GM23248 (cell line): ENCODE measurements around the gene SSR3. TPM values are rescaled to one million over a fixed set of nuclear protein-coding genes. Genes with fewer than 3 reads are reported as not detected.
A peak's percentile ranks its signal among the peaks of the same experiment; 100 is the strongest.

Source experiments
- DNase-seq: peaks from one replicate; pipeline ENCODE4 v3.0.0-alpha.2; 2015
- H2AFZ ChIP-seq: fragments of 200-600 bp; sonication (generic); 2 replicates; pipeline ENCODE4 v1.6.1; 2016; ENCODE audit warnings: antibody characterized with exemption
- H3F3A ChIP-seq: fragments of 200-600 bp; sonication (generic); 2 replicates; pipeline ENCODE4 v1.6.1; 2016; ENCODE audit warnings: mild to moderate bottlenecking, antibody characterized with exemption, mixed run types; ENCODE audit not compliant: insufficient read depth
- H3K27ac ChIP-seq: fragments of 200-600 bp; sonication (generic); 2 replicates; pipeline ENCODE4 v1.5.1; 2016; ENCODE audit warnings: mild to moderate bottlenecking
- H3K27me3 ChIP-seq: fragments of 200-600 bp; sonication (generic); replicated peaks from 2 replicates; pipeline ENCODE4 v1.6.1; 2016; ENCODE audit warnings: mild to moderate bottlenecking; ENCODE audit not compliant: insufficient read depth
- H3K36me3 ChIP-seq: fragments of 200-600 bp; sonication (generic); 2 replicates; pipeline ENCODE4 v1.6.1; 2016; ENCODE audit warnings: low read depth, mild to moderate bottlenecking
- H3K4me1 ChIP-seq: fragments of 200-600 bp; sonication (generic); 2 replicates; pipeline ENCODE4 v1.6.1; 2016; ENCODE audit warnings: mild to moderate bottlenecking; ENCODE audit not compliant: insufficient read depth
- H3K4me2 ChIP-seq: fragments of 200-600 bp; sonication (generic); one replicate; pipeline ENCODE4 v1.6.1; 2016; ENCODE audit warnings: mild to moderate bottlenecking; ENCODE audit not compliant: unreplicated experiment
- H3K4me3 ChIP-seq: fragments of 200-600 bp; sonication (generic); 2 replicates; pipeline ENCODE4 v1.5.1; 2016; ENCODE audit warnings: mild to moderate bottlenecking
- H3K79me2 ChIP-seq: fragments of 200-600 bp; sonication (generic); 2 replicates; pipeline ENCODE4 v1.6.1; 2016; ENCODE audit warnings: mild to moderate bottlenecking; ENCODE audit not compliant: insufficient read depth
- H3K9ac ChIP-seq: fragments of 200-600 bp; sonication (generic); 2 replicates; pipeline ENCODE4 v1.6.1; 2016; ENCODE audit warnings: mild to moderate bottlenecking
- H3K9me2 ChIP-seq: fragments of 200-600 bp; sonication (generic); 2 replicates; pipeline ENCODE4 v1.6.1; 2016; ENCODE audit warnings: mixed run types, mild to moderate bottlenecking, moderate library complexity; ENCODE audit not compliant: insufficient read depth
- H3K9me3 ChIP-seq: fragments of 200-600 bp; sonication (generic); one replicate; pipeline ENCODE4 v1.6.1; 2017; ENCODE audit warnings: low read depth
- H4K20me1 ChIP-seq: fragments of 200-600 bp; sonication (generic); 2 replicates; pipeline ENCODE4 v1.6.0; 2016; ENCODE audit not compliant: insufficient read depth
- EZH2 ChIP-seq: fragments of 200-600 bp; sonication (generic); IDR thresholded peaks from 2 replicates; pipeline ENCODE4 v1.6.1; 2018; ENCODE audit warnings: antibody characterized with exemption, mild to moderate bottlenecking; ENCODE audit not compliant: insufficient read depth, poor library complexity, severe bottlenecking
- EZH2phosphoT487 ChIP-seq: fragments of 200-600 bp; sonication (generic); IDR thresholded peaks from 2 replicates; pipeline ENCODE4 v1.6.1; 2018; ENCODE audit warnings: antibody characterized with exemption, moderate library complexity, mild to moderate bottlenecking, low read depth; ENCODE audit not compliant: insufficient read depth
- WGBS, 2 experiments: methylation state at CpG; one replicate each; pipeline ENCODE4 v1.1.6; 2015 to 2017; ENCODE audit warnings: low lambda C conversion rate in 2 of 2, low coverage in 1 of 2; ENCODE audit errors: missing lambda C conversion rate in 2 of 2; 5-methylcytosine and 5-hydroxymethylcytosine counted together
- in situ Hi-C: fragments of 300-500 bp; cut with MboI; formaldehyde crosslinking; loops from 2 replicates; pipeline ENCODE4 v1.15.0; 2020
- polyA plus RNA-seq: library from polyadenylated mRNA; unstranded; fragments of >200 nt; fragmentation: Nextera tagmentation; extraction: Ambion mirVana; gene quantifications from 2 replicates; pipeline ENCODE4 v1.2.1, GENCODE V29; 2016
- total RNA-seq: library from RNA; depleted of rRNA; stranded (reverse); fragments of >200 nt; shearing (Covaris generic); gene quantifications from 2 replicates; pipeline ENCODE4 v1.2.3, GENCODE V29; 2014

Gene SSR3
- total and polyA plus RNA-seq, 2 experiments from 2014 or later: 409 to 566 TPM

- H3K4me2 ChIP-seq: no peak overlapping the region
- H2AFZ ChIP-seq: no peak overlapping the region
- no peaks in the 10 kb centered on the region for H3K27me3 ChIP-seq
- TF ChIP-seq EZH2 (no peak), EZH2phosphoT487 (no peak)
- peaks cover 10% of the 10 kb centered on the region; the same call in 1 of the 2 replicates for H3F3A ChIP-seq
- no peak overlapping the region for H3K9ac ChIP-seq
- in situ Hi-C loops: no loop called here
- no peak for DNase-seq
- H3K4me3 ChIP-seq: no peak overlapping the region
- no peaks in the 10 kb centered on the region for H3K79me2 ChIP-seq
- no peak overlapping the region for H3K27ac ChIP-seq
- peaks cover 8% of the 10 kb centered on the region for H3K4me1 ChIP-seq
- no peaks in the 10 kb centered on the region for H3K9me3 ChIP-seq
- no peaks in the 10 kb centered on the region for H3K9me2 ChIP-seq
- no peaks in the 10 kb centered on the region for H4K20me1 ChIP-seq
- H3K36me3 ChIP-seq: no peaks in the 10 kb centered on the region
- 59 to 66% methylated on average over 2 of the region's 2 CpGs for WGBS, 2 experiments
Measured at GRCh38 chr3:156511987-156512677, 42.8 kb downstream of the SSR3 start.

- H3K9me2 ChIP-seq: no peaks in the 10 kb centered on the region
- H2AFZ ChIP-seq: no peak overlapping the region
- H4K20me1 ChIP-seq: no peaks in the 10 kb centered on the region
- H3K4me3 ChIP-seq: no peak overlapping the region
- peaks cover 4% of the 10 kb centered on the region; the same call in 1 of the 2 replicates for H3F3A ChIP-seq
- H3K4me1 ChIP-seq: no peaks in the 10 kb centered on the region; the same call in 1 of the 2 replicates
- peak; percentile 73 for DNase-seq
- no peaks in the 10 kb centered on the region for H3K79me2 ChIP-seq
- H3K36me3 ChIP-seq: no peaks in the 10 kb centered on the region
- no peaks in the 10 kb centered on the region for H3K9me3 ChIP-seq
- in situ Hi-C loops: no loop called here
- 54 to 61% methylated on average over 5 of the region's 5 CpGs for WGBS, 2 experiments
- no peak overlapping the region for H3K27ac ChIP-seq
- no peak overlapping the region for H3K9ac ChIP-seq
- no peak overlapping the region for H3K4me2 ChIP-seq
- TF ChIP-seq EZH2 (no peak), EZH2phosphoT487 (no peak)
- H3K27me3 ChIP-seq: no peaks in the 10 kb centered on the region
Measured at GRCh38 chr3:156509189-156510174, 45.4 kb downstream of the SSR3 start.

- Histone ChIP-seq H3K79me2 (no peaks in the 10 kb centered on the region), H3K9me3 (no peaks in the 10 kb centered on the region), H3F3A (peaks cover 4% of the 10 kb centered on the region; the same call in 1 of the 2 replicates), H3K27me3 (no peaks in the 10 kb centered on the region), H3K27ac (no peak overlapping the region), H3K4me1 (no peaks in the 10 kb centered on the region; the same call in 1 of the 2 replicates), H4K20me1 (no peaks in the 10 kb centered on the region), H2AFZ (no peak overlapping the region), H3K9me2 (no peaks in the 10 kb centered on the region), H3K4me3 (no peak overlapping the region), H3K36me3 (no peaks in the 10 kb centered on the region), H3K4me2 (no peak overlapping the region), H3K9ac (no peak overlapping the region)
- no peak for TF ChIP-seq EZH2
- TF ChIP-seq EZH2phosphoT487: no peak
- in situ Hi-C loops: no loop called here
- DNase-seq: peak; percentile 55
Measured at GRCh38 chr3:156507285-156507684, 47.6 kb downstream of the SSR3 start.

- Histone ChIP-seq H3K27ac (no peak overlapping the region), H3K9ac (no peak overlapping the region), H2AFZ (no peak overlapping the region), H3K4me1 (peaks cover 21% of the 10 kb centered on the region), H3K27me3 (no peaks in the 10 kb centered on the region), H3K4me3 (no peak overlapping the region), H3K79me2 (no peaks in the 10 kb centered on the region), H3K9me3 (no peaks in the 10 kb centered on the region), H3K36me3 (no peaks in the 10 kb centered on the region), H4K20me1 (no peaks in the 10 kb centered on the region), H3K4me2 (no peak overlapping the region), H3K9me2 (no peaks in the 10 kb centered on the region), H3F3A (peaks cover 17% of the 10 kb centered on the region)
- in situ Hi-C loops: no loop called here
- TF ChIP-seq EZH2 (no peak), EZH2phosphoT487 (no peak)
- WGBS, 2 experiments: 80% methylated on average over 5 of the region's 5 CpGs
- no peak for DNase-seq
Measured at GRCh38 chr3:156498307-156498706, 56.6 kb downstream of the SSR3 start.
